GM23248 (cell line): ENCODE measurements around the gene ACVR2B. TPM values are rescaled to one million over a fixed set of nuclear protein-coding genes. Genes with fewer than 3 reads are reported as not detected.

ENCODE experiments used
- DNase-seq: peaks from one replicate; pipeline ENCODE4 v3.0.0-alpha.2; 2015
- H2AFZ ChIP-seq: fragments of 200-600 bp; sonication (generic); 2 replicates; pipeline ENCODE4 v1.6.1; 2016; ENCODE audit warnings: antibody characterized with exemption
- H3F3A ChIP-seq: fragments of 200-600 bp; sonication (generic); 2 replicates; pipeline ENCODE4 v1.6.1; 2016; ENCODE audit warnings: mild to moderate bottlenecking, antibody characterized with exemption, mixed run types; ENCODE audit not compliant: insufficient read depth
- H3K27ac ChIP-seq: fragments of 200-600 bp; sonication (generic); 2 replicates; pipeline ENCODE4 v1.5.1; 2016; ENCODE audit warnings: mild to moderate bottlenecking
- H3K27me3 ChIP-seq: fragments of 200-600 bp; sonication (generic); replicated peaks from 2 replicates; pipeline ENCODE4 v1.6.1; 2016; ENCODE audit warnings: mild to moderate bottlenecking; ENCODE audit not compliant: insufficient read depth
- H3K36me3 ChIP-seq: fragments of 200-600 bp; sonication (generic); 2 replicates; pipeline ENCODE4 v1.6.1; 2016; ENCODE audit warnings: low read depth, mild to moderate bottlenecking
- H3K4me1 ChIP-seq: fragments of 200-600 bp; sonication (generic); 2 replicates; pipeline ENCODE4 v1.6.1; 2016; ENCODE audit warnings: mild to moderate bottlenecking; ENCODE audit not compliant: insufficient read depth
- H3K4me2 ChIP-seq: fragments of 200-600 bp; sonication (generic); one replicate; pipeline ENCODE4 v1.6.1; 2016; ENCODE audit warnings: mild to moderate bottlenecking; ENCODE audit not compliant: unreplicated experiment
- H3K4me3 ChIP-seq: fragments of 200-600 bp; sonication (generic); 2 replicates; pipeline ENCODE4 v1.5.1; 2016; ENCODE audit warnings: mild to moderate bottlenecking
- H3K79me2 ChIP-seq: fragments of 200-600 bp; sonication (generic); 2 replicates; pipeline ENCODE4 v1.6.1; 2016; ENCODE audit warnings: mild to moderate bottlenecking; ENCODE audit not compliant: insufficient read depth
- H3K9ac ChIP-seq: fragments of 200-600 bp; sonication (generic); 2 replicates; pipeline ENCODE4 v1.6.1; 2016; ENCODE audit warnings: mild to moderate bottlenecking
- H3K9me2 ChIP-seq: fragments of 200-600 bp; sonication (generic); 2 replicates; pipeline ENCODE4 v1.6.1; 2016; ENCODE audit warnings: mixed run types, mild to moderate bottlenecking, moderate library complexity; ENCODE audit not compliant: insufficient read depth
- H3K9me3 ChIP-seq: fragments of 200-600 bp; sonication (generic); one replicate; pipeline ENCODE4 v1.6.1; 2017; ENCODE audit warnings: low read depth
- H4K20me1 ChIP-seq: fragments of 200-600 bp; sonication (generic); 2 replicates; pipeline ENCODE4 v1.6.0; 2016; ENCODE audit not compliant: insufficient read depth
- EZH2 ChIP-seq: fragments of 200-600 bp; sonication (generic); IDR thresholded peaks from 2 replicates; pipeline ENCODE4 v1.6.1; 2018; ENCODE audit warnings: antibody characterized with exemption, mild to moderate bottlenecking; ENCODE audit not compliant: insufficient read depth, poor library complexity, severe bottlenecking
- EZH2phosphoT487 ChIP-seq: fragments of 200-600 bp; sonication (generic); IDR thresholded peaks from 2 replicates; pipeline ENCODE4 v1.6.1; 2018; ENCODE audit warnings: antibody characterized with exemption, moderate library complexity, mild to moderate bottlenecking, low read depth; ENCODE audit not compliant: insufficient read depth
- WGBS, 2 experiments: methylation state at CpG; one replicate each; pipeline ENCODE4 v1.1.6; 2015 to 2017; ENCODE audit warnings: low lambda C conversion rate in 2 of 2, low coverage in 1 of 2; ENCODE audit errors: missing lambda C conversion rate in 2 of 2; 5-methylcytosine and 5-hydroxymethylcytosine counted together
- in situ Hi-C: fragments of 300-500 bp; cut with MboI; formaldehyde crosslinking; loops from 2 replicates; pipeline ENCODE4 v1.15.0; 2020
- polyA plus RNA-seq: library from polyadenylated mRNA; unstranded; fragments of >200 nt; fragmentation: Nextera tagmentation; extraction: Ambion mirVana; gene quantifications from 2 replicates; pipeline ENCODE4 v1.2.1, GENCODE V29; 2016
- total RNA-seq: library from RNA; depleted of rRNA; stranded (reverse); fragments of >200 nt; shearing (Covaris generic); gene quantifications from 2 replicates; pipeline ENCODE4 v1.2.3, GENCODE V29; 2014

ACVR2B gene
- total and polyA plus RNA-seq, 2 experiments from 2014 or later, result 0.16 to 0.76 TPM

- Histone ChIP-seq H3K79me2 (no peaks in the 10 kb centered on the region), H3K4me3 (no peak overlapping the region), H3K36me3 (0 out of 2 replicates have a peak, but pooled peaks cover 6% of the 10 kb centered on the region), H3K27ac (no peak overlapping the region), H3K9me3 (peaks cover 9% of the 10 kb centered on the region), H3K4me1 (no peaks in the 10 kb centered on the region), H3K4me2 (no peak overlapping the region), H2AFZ (no peak overlapping the region), H3K9ac (no peak overlapping the region), H4K20me1 (no peaks in the 10 kb centered on the region), H3F3A (no peaks in the 10 kb centered on the region), H3K27me3 (no peaks in the 10 kb centered on the region), H3K9me2 (no peaks in the 10 kb centered on the region)
- WGBS, 2 experiments, result 86 to 98% methylated on average over 1 of the region's 1 CpG
- TF ChIP-seq EZH2 (no peak), EZH2phosphoT487 (no peak)
- in situ Hi-C loops, result no loop called here
- no peak for DNase-seq
Observed at GRCh38 chr3:38465588-38466154, 12.0 kb downstream of the ACVR2B start.

- no peak for DNase-seq
- TF ChIP-seq EZH2phosphoT487, result no peak
- no peak for TF ChIP-seq EZH2
- Histone ChIP-seq H3F3A (no peaks in the 10 kb centered on the region), H3K9me2 (no peaks in the 10 kb centered on the region), H3K4me3 (no peak overlapping the region), H3K9me3 (peaks cover 9% of the 10 kb centered on the region), H4K20me1 (no peaks in the 10 kb centered on the region), H3K27me3 (no peaks in the 10 kb centered on the region), H3K4me1 (no peaks in the 10 kb centered on the region), H3K27ac (no peak overlapping the region), H2AFZ (no peak overlapping the region), H3K79me2 (no peaks in the 10 kb centered on the region), H3K36me3 (0 out of 2 replicates have a peak, but pooled peaks cover 6% of the 10 kb centered on the region), H3K9ac (no peak overlapping the region), H3K4me2 (no peak overlapping the region)
- in situ Hi-C loops, result no loop called here
- 92 to 100% methylated on average over 1 of the region's 1 CpG for whole genome bisulfite sequencing, 2 experiments
Observed at GRCh38 chr3:38468765-38469164, 15.1 kb downstream of the ACVR2B start.

GRCh38 chr3:38469852-38470251, 16.2 kb downstream of the ACVR2B start:
- DNase-seq, result no peak
- H2AFZ ChIP-seq, result no peak overlapping the region
- 0 out of 2 replicates have a peak, but pooled peaks cover 6% of the 10 kb centered on the region for H3K36me3 ChIP-seq
- no peak overlapping the region for H3K9ac ChIP-seq
- H3K79me2 ChIP-seq, result no peaks in the 10 kb centered on the region
- TF ChIP-seq EZH2phosphoT487 (no peak), EZH2 (no peak)
- no peaks in the 10 kb centered on the region for H4K20me1 ChIP-seq
- WGBS, 2 experiments, result 81 to 91% methylated on average over 1 of the region's 1 CpG
- H3K4me2 ChIP-seq, result no peak overlapping the region
- in situ Hi-C loops, result no loop called here
- H3K4me3 ChIP-seq, result no peak overlapping the region
- H3K9me2 ChIP-seq, result no peaks in the 10 kb centered on the region
- H3K4me1 ChIP-seq, result no peaks in the 10 kb centered on the region
- H3K27ac ChIP-seq, result no peak overlapping the region
- no peaks in the 10 kb centered on the region for H3K27me3 ChIP-seq
- peaks cover 9% of the 10 kb centered on the region for H3K9me3 ChIP-seq
- H3F3A ChIP-seq, result no peaks in the 10 kb centered on the region

GRCh38 chr3:38471260-38471857, 17.7 kb downstream of the ACVR2B start:
- Histone ChIP-seq H4K20me1 (no peaks in the 10 kb centered on the region), H3F3A (no peaks in the 10 kb centered on the region), H3K27me3 (no peaks in the 10 kb centered on the region), H3K79me2 (no peaks in the 10 kb centered on the region), H3K4me2 (no peak overlapping the region), H3K9me3 (peaks cover 9% of the 10 kb centered on the region), H3K36me3 (0 out of 2 replicates have a peak, but pooled peaks cover 6% of the 10 kb centered on the region), H3K9ac (no peak overlapping the region), H2AFZ (no peak overlapping the region), H3K4me3 (no peak overlapping the region), H3K4me1 (no peaks in the 10 kb centered on the region), H3K27ac (no peak overlapping the region), H3K9me2 (no peaks in the 10 kb centered on the region)
- DNase-seq, result no peak
- TF ChIP-seq EZH2phosphoT487, result no peak
- no peak for TF ChIP-seq EZH2
- 73 to 78% methylated on average over 3 of the region's 3 CpGs for WGBS, 2 experiments
- in situ Hi-C loops, result no loop called here
